HepG2 (cell line): Measurements from ENCODE around the gene NME4. TPM values are rescaled to one million over a fixed set of nuclear protein-coding genes. Genes with fewer than 3 reads are reported as not detected.

Source experiments
- ATF7-NPFF ChIP-seq: sonication (generic); formaldehyde crosslinking; IDR thresholded peaks from 2 replicates; pipeline ENCODE4 v1.8.1; 2023; ENCODE audit warnings: mild to moderate bottlenecking, low read depth, missing genetic modification reagents, moderate library complexity
- CENPBD1 ChIP-seq: sonication (generic); formaldehyde crosslinking; IDR thresholded peaks from 2 replicates; pipeline ENCODE4 v1.8.0; 2022; ENCODE audit warnings: missing genetic modification reagents, low read depth, mild to moderate bottlenecking, borderline replicate concordance
- EHMT2 ChIP-seq: fragments of 200-600 bp; sonication (generic); IDR thresholded peaks from 2 replicates; pipeline ENCODE4 v1.7.0; 2017; ENCODE audit warnings: antibody characterized with exemption, low read depth, low read length, borderline replicate concordance
- GTF3A ChIP-seq: sonication (generic); formaldehyde crosslinking; conservative IDR thresholded peaks from 2 replicates; pipeline ENCODE4 v1.4.0; 2020; ENCODE audit warnings: mild to moderate bottlenecking, missing genetic modification reagents
- HINFP ChIP-seq: sonication (generic); formaldehyde crosslinking; IDR thresholded peaks from 2 replicates; pipeline ENCODE4 v1.4.0; 2020; ENCODE audit warnings: low read depth, mild to moderate bottlenecking, missing genetic modification reagents
- HIVEP1 ChIP-seq: sonication (generic); formaldehyde crosslinking; IDR thresholded peaks from 2 replicates; pipeline ENCODE4 v1.4.0; 2020; ENCODE audit warnings: mild to moderate bottlenecking, missing genetic modification reagents
- KDM3A ChIP-seq: IDR thresholded peaks from 2 replicates; pipeline ENCODE4 v1.6.1; 2018; ENCODE audit warnings: low read depth, missing compliant biosample characterization
- KMT2A ChIP-seq: sonication (generic); formaldehyde crosslinking; IDR thresholded peaks from 2 replicates; pipeline ENCODE4 v1.4.0; 2020; ENCODE audit warnings: missing genetic modification reagents
- NAIF1 ChIP-seq: sonication (generic); formaldehyde crosslinking; IDR thresholded peaks from 2 replicates; pipeline ENCODE4 v1.5.0; 2020; ENCODE audit warnings: mild to moderate bottlenecking, missing genetic modification reagents, borderline replicate concordance
- NCOA5 ChIP-seq: sonication (generic); formaldehyde crosslinking; IDR thresholded peaks from 2 replicates; pipeline ENCODE4 v1.4.0; 2020; ENCODE audit warnings: missing genetic modification reagents
- PAWR ChIP-seq: sonication (generic); formaldehyde crosslinking; IDR thresholded peaks from 2 replicates; pipeline ENCODE4 v1.4.0; 2020; ENCODE audit warnings: missing genetic modification reagents, mild to moderate bottlenecking, borderline replicate concordance
- PRDM10 ChIP-seq: sonication (generic); formaldehyde crosslinking; IDR thresholded peaks from 2 replicates; pipeline ENCODE4 v1.4.0; 2020; ENCODE audit warnings: low read depth, missing genetic modification reagents
- RAD21 ChIP-seq: fragments of 450-650 bp; formaldehyde crosslinking; IDR thresholded peaks from 2 replicates; pipeline ENCODE4 v1.5.0; 2020; ENCODE audit warnings: mild to moderate bottlenecking
- SIX4 ChIP-seq: sonication (generic); formaldehyde crosslinking; IDR thresholded peaks from 2 replicates; pipeline ENCODE4 v1.4.0; 2020; ENCODE audit warnings: missing genetic modification reagents
- SRF ChIP-seq: IDR thresholded peaks from 2 replicates; pipeline ENCODE4 v1.6.1; 2011; ENCODE audit warnings: mild to moderate bottlenecking, low read depth, low read length, moderate library complexity
- TEF ChIP-seq: sonication (generic); formaldehyde crosslinking; IDR thresholded peaks from 2 replicates; pipeline ENCODE4 v1.5.0; 2020; ENCODE audit warnings: missing genetic modification reagents
- ZFP90 ChIP-seq: sonication (generic); formaldehyde crosslinking; IDR thresholded peaks from 2 replicates; pipeline ENCODE4 v1.8.0; 2022; ENCODE audit warnings: missing genetic modification reagents, mild to moderate bottlenecking, inconsistent platforms, borderline replicate concordance
- ZNF143 ChIP-seq: sonication (generic); formaldehyde crosslinking; IDR thresholded peaks from 2 replicates; pipeline ENCODE4 v1.4.0; 2020; ENCODE audit warnings: missing genetic modification reagents
- ZNF337 ChIP-seq: sonication (generic); formaldehyde crosslinking; IDR thresholded peaks from 2 replicates; pipeline ENCODE4 v1.5.1; 2020; ENCODE audit warnings: missing genetic modification reagents, low read depth, mild to moderate bottlenecking, borderline replicate concordance
- ZNF414 ChIP-seq: sonication (generic); formaldehyde crosslinking; IDR thresholded peaks from 2 replicates; pipeline ENCODE4 v1.5.0; 2020; ENCODE audit warnings: missing genetic modification reagents
- ZNF543 ChIP-seq: sonication (generic); formaldehyde crosslinking; IDR thresholded peaks from 2 replicates; pipeline ENCODE4 v1.4.0; 2020; ENCODE audit warnings: mild to moderate bottlenecking, missing genetic modification reagents
- ZNF672 ChIP-seq: sonication (generic); formaldehyde crosslinking; IDR thresholded peaks from 2 replicates; pipeline ENCODE4 v1.8.1; 2022; ENCODE audit warnings: missing genetic modification reagents
- ZNF816 ChIP-seq: sonication (generic); formaldehyde crosslinking; IDR thresholded peaks from 2 replicates; pipeline ENCODE4 v1.8.0; 2022; ENCODE audit warnings: missing genetic modification reagents, mild to moderate bottlenecking, borderline replicate concordance
- ZNF891 ChIP-seq: sonication (generic); formaldehyde crosslinking; IDR thresholded peaks from 2 replicates; pipeline ENCODE4 v1.5.0; 2020; ENCODE audit warnings: mild to moderate bottlenecking, missing genetic modification reagents
- ZSCAN30 ChIP-seq: sonication (generic); formaldehyde crosslinking; IDR thresholded peaks from 2 replicates; pipeline ENCODE4 v1.5.0; 2020; ENCODE audit warnings: mild to moderate bottlenecking, missing genetic modification reagents
- polyA plus RNA-seq, 8 experiments: library from polyadenylated mRNA; depleted of rRNA in 3 of 8; stranded (reverse) in 7 of 8; unstranded in 1 of 8; fragments of >200 nt; fragmentation: Illumina TruSeq in 4 of 8; extraction: Trizol in 4 of 8; gene quantifications; 2 replicates each; pipeline versions ENCODE4 v1.2.1 to v1.2.3, GENCODE V29; 2011 to 2016; ENCODE audit warnings: low read depth in 4 of 8, missing spikeins in 1 of 8, mixed read lengths in 1 of 8; ENCODE audit not compliant: insufficient read depth in 1 of 8
- total RNA-seq, 5 experiments: library from RNA; depleted of rRNA; stranded (reverse); fragments of >200 nt; fragmentation: Illumina TruSeq; extraction: Trizol; gene quantifications; 2 replicates each; pipeline ENCODE4 v1.2.3, GENCODE V29; 2016; ENCODE audit warnings: low read depth in 1 of 5

NME4 gene
- total and polyA plus RNA-seq, 2 of the 13 experiments (the other 11 are each of a cell fraction or from before 2014, with no cell fraction given) = 121 to 263 TPM

- TF ChIP-seq ZNF891 (CRISPR knock-in tag) = 0 out of 2 replicates have a peak, but pooled peaks have one; percentile 46
- TF ChIP-seq ZNF143 (CRISPR knock-in tag) = no peak
- TF ChIP-seq PRDM10 (CRISPR knock-in tag) = no peak
- no peak for TF ChIP-seq NCOA5
- no peak for TF ChIP-seq GTF3A (CRISPR knock-in tag)
- 0 out of 2 replicates have a peak, but pooled peaks have one; percentile 10 for TF ChIP-seq ZNF543
- TF ChIP-seq KMT2A = no peak
- TF ChIP-seq RAD21 (CRISPR knock-in tag) = no peak
- no peak for TF ChIP-seq EHMT2
- TF ChIP-seq PAWR (CRISPR knock-in tag) = no peak
- no peak for TF ChIP-seq ZNF337 (CRISPR knock-in tag)
- no peak for TF ChIP-seq ZFP90 (CRISPR knock-in tag)
- TF ChIP-seq CENPBD1 (CRISPR knock-in tag) = no peak
- no peak for TF ChIP-seq ZNF672 (CRISPR knock-in tag)
- TF ChIP-seq TEF (CRISPR knock-in tag) = no peak
- no peak for TF ChIP-seq NAIF1
- TF ChIP-seq ZNF414 (CRISPR knock-in tag) = no peak
- no peak for TF ChIP-seq SRF
- TF ChIP-seq ATF7-NPFF (CRISPR knock-in tag) = no peak
- no peak for TF ChIP-seq SIX4 (CRISPR knock-in tag)
- no peak for TF ChIP-seq ZSCAN30 (CRISPR knock-in tag)
- TF ChIP-seq HIVEP1 = no peak; the same call in 1 of the 2 replicates
- TF ChIP-seq KDM3A (CRISPR knock-in tag) = no peak
- TF ChIP-seq ZNF816 (CRISPR knock-in tag) = no peak
- no peak for TF ChIP-seq HINFP (CRISPR knock-in tag)
Measured at GRCh38 chr16:363110-363765, 33.8 kb upstream of the NME4 start (continued).
